ENCODE results near the gene PLG. TPM values are rescaled to one million over a fixed set of nuclear protein-coding genes. Genes with fewer than 3 reads are reported as not detected.

Gene PLG
- total RNA-seq, 2 donors from 2014 or later: not detected

DNA sequence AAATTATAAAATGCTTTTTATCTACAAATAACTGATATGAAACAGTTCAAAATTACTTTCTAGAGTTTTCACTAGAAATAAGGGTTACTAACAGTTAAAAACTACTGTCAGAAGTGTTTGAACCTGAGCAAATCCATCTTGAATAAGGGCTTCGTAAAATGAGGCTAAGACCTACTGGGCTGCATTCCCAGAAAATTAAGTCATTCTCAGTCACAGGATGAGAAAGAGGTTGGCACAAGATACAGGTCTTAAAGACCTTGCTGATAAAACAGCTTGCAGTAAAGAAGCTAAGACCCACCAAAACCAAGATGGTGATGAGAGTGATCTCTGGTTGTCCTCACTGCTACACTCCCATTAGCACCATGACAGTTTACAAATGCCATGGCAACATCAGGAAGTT is 93.7 kb downstream of the PLG start:
- no peak overlapping the region for H3K4me3 Mint-ChIP-seq
- H3K27ac Mint-ChIP-seq: no peak overlapping the region
- H3K27me3 Mint-ChIP-seq (ENCODE audit: insufficient read depth): no peaks in the 10 kb centered on the region
- WGBS, 2 experiments (ENCODE audit: insufficient coverage in 1 of 2, insufficient read length in 1 of 2): 92 to 95% methylated on average over 1 of the region's 1 CpG
- DNase-seq: no peak
- TF ChIP-seq, protein P1, sequence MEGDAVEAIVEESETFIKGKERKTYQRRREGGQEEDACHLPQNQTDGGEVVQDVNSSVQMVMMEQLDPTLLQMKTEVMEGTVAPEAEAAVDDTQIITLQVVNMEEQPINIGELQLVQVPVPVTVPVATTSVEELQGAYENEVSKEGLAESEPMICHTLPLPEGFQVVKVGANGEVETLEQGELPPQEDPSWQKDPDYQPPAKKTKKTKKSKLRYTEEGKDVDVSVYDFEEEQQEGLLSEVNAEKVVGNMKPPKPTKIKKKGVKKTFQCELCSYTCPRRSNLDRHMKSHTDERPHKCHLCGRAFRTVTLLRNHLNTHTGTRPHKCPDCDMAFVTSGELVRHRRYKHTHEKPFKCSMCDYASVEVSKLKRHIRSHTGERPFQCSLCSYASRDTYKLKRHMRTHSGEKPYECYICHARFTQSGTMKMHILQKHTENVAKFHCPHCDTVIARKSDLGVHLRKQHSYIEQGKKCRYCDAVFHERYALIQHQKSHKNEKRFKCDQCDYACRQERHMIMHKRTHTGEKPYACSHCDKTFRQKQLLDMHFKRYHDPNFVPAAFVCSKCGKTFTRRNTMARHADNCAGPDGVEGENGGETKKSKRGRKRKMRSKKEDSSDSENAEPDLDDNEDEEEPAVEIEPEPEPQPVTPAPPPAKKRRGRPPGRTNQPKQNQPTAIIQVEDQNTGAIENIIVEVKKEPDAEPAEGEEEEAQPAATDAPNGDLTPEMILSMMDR (conservative IDR thresholded peaks at IDR 0.05): no peak
- H3K9me3 ChIP-seq (ENCODE audit: control insufficient read depth, low read length): peaks cover 38% of the 10 kb centered on the region
- H3K36me3 ChIP-seq (ENCODE audit: control insufficient read depth, insufficient read depth, low read length): no peaks in the 10 kb centered on the region
- no peaks in the 10 kb centered on the region for H3K36me3 Mint-ChIP-seq (ENCODE audit: low read depth)
- no peak overlapping the region for H3K27ac ChIP-seq (ENCODE audit: low read depth, low read length)
- no peak overlapping the region for H3K4me3 ChIP-seq (ENCODE audit: low read length)
- no peaks in the 10 kb centered on the region for H3K27me3 ChIP-seq (ENCODE audit: control insufficient read depth, insufficient read depth, low read length, poor library complexity, severe bottlenecking)
- H3K9ac ChIP-seq (ENCODE audit: extremely low read depth, low read length, poor library complexity, severe bottlenecking): no peak overlapping the region
- peaks cover 17% of the 10 kb centered on the region for H3K4me1 Mint-ChIP-seq
- peaks cover 3% of the 10 kb centered on the region for H3K4me1 ChIP-seq (ENCODE audit: control insufficient read depth, insufficient read depth, low read length)
- peaks cover 24% of the 10 kb centered on the region for H3K9me3 Mint-ChIP-seq

DNA sequence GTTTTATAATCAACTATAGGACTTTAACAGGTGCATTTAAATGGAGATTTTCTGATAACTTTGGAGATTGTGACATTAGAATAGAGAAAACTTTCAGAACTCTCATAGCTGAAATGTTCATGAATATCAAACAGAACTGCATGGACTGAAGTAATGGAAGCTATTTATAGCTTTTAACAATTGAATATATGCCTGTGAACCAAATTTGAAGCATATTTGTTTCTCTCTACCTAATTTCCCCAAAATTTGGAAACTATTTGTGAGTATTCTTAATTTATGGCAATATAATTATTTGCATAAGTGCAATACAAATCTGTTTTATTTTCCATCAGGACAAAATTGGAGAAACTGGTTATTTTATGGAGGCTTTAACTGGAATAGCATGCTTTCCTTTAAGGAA is 96.6 kb downstream of the PLG start:
- Histone ChIP-seq H3K9ac (ENCODE audit: extremely low read depth, low read length, poor library complexity, severe bottlenecking) (no peak overlapping the region), H3K4me3 (ENCODE audit: low read length) (peak overlapping the region; percentile 64), H3K4me1 (ENCODE audit: control insufficient read depth, insufficient read depth, low read length) (peaks cover under 1% of the 10 kb centered on the region), H3K9me3 (ENCODE audit: control insufficient read depth, low read length) (peaks cover 58% of the 10 kb centered on the region), H3K36me3 (ENCODE audit: control insufficient read depth, insufficient read depth, low read length) (no peaks in the 10 kb centered on the region), H3K27ac (ENCODE audit: low read depth, low read length) (no peak overlapping the region), H3K27me3 (ENCODE audit: control insufficient read depth, insufficient read depth, low read length, poor library complexity, severe bottlenecking) (no peaks in the 10 kb centered on the region)
- peaks cover 24% of the 10 kb centered on the region for H3K9me3 Mint-ChIP-seq
- H3K4me1 Mint-ChIP-seq: peaks cover 6% of the 10 kb centered on the region
- DNase-seq: no peak
- H3K4me3 Mint-ChIP-seq: no peak overlapping the region
- no peak overlapping the region for H3K27ac Mint-ChIP-seq
- TF ChIP-seq, protein P1 (conservative IDR thresholded peaks at IDR 0.05): no peak
- H3K27me3 Mint-ChIP-seq (ENCODE audit: insufficient read depth): no peaks in the 10 kb centered on the region
- no peaks in the 10 kb centered on the region for H3K36me3 Mint-ChIP-seq (ENCODE audit: low read depth)

DNA sequence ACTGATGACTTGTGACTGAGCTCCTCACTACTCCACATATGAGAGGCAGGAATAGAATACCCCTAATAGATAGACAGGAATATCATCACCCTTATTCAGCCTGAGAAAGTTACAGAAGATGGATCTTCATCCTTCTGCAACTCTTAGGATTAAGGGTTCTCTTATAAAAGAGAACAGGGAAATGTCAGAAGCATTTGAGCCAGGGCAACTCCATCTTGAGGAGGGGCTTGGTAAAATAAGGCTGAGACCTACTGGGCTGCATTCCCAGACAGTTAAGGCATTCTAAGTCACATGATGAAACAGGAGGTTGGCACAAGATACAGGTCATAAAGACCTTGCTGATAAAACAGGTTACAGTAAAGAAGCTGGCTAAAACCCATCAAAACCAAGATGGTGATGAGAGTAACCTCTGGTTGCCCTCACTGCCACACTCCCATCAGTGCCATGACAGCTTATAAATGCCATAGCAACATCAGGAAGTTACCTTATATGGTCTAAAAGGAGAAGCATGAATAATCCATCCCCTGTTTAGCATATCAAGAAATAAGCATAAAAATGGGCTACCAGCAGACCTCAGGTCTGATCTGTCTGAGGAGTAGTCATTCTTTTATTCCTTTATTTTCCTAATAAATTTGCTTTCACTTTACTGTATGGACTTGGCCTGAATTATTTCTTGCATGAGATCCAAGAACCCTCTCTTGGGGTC is 97.9 kb downstream of the PLG start:
- Histone ChIP-seq H3K9ac (ENCODE audit: extremely low read depth, low read length, poor library complexity, severe bottlenecking) (no peak overlapping the region), H3K9me3 (ENCODE audit: control insufficient read depth, low read length) (peaks cover 71% of the 10 kb centered on the region), H3K4me3 (ENCODE audit: low read length) (no peak overlapping the region), H3K27ac (ENCODE audit: low read depth, low read length) (no peak overlapping the region), H3K27me3 (ENCODE audit: control insufficient read depth, insufficient read depth, low read length, poor library complexity, severe bottlenecking) (no peaks in the 10 kb centered on the region), H3K36me3 (ENCODE audit: control insufficient read depth, insufficient read depth, low read length) (no peaks in the 10 kb centered on the region), H3K4me1 (ENCODE audit: control insufficient read depth, insufficient read depth, low read length) (no peaks in the 10 kb centered on the region)
- Mint-ChIP-seq H3K27ac (no peak overlapping the region), H3K9me3 (peaks cover 28% of the 10 kb centered on the region), H3K36me3 (ENCODE audit: low read depth) (peaks cover 2% of the 10 kb centered on the region), H3K4me1 (no peaks in the 10 kb centered on the region), H3K27me3 (ENCODE audit: insufficient read depth) (no peaks in the 10 kb centered on the region), H3K4me3 (no peak overlapping the region)
- TF ChIP-seq, protein P1 (conservative IDR thresholded peaks at IDR 0.05): no peak
- DNase-seq: no peak
